ENCODE results near the gene C1orf210.

The C1orf210 gene

GRCh38 chr1:43284065-43284464 lies 1.3 kb downstream of the C1orf210 start (continued):
- TF ChIP-seq PATZ1 (CRISPR knock-in tag; IDR thresholded peaks at IDR 0.05; ENCODE audit: borderline replicate concordance) (no peak), TOX (CRISPR knock-in tag; IDR thresholded peaks at IDR 0.05; ENCODE audit: borderline replicate concordance) (no peak), POU6F1 (CRISPR knock-in tag; IDR thresholded peaks at IDR 0.05; ENCODE audit: borderline replicate concordance, low read depth) (no peak)

- TF ChIP-seq ZNF70 (CRISPR knock-in tag; IDR thresholded peaks at IDR 0.05), result no peak
- TF ChIP-seq CREB5 (CRISPR knock-in tag; IDR thresholded peaks at IDR 0.05; ENCODE audit: low read depth), result no peak
- TF ChIP-seq PPARA (CRISPR knock-in tag; IDR thresholded peaks at IDR 0.05; ENCODE audit: borderline replicate concordance), result no peak
- no peak for TF ChIP-seq ZNF565 (CRISPR knock-in tag; conservative IDR thresholded peaks at IDR 0.05; ENCODE audit: low read depth)
- no peak for TF ChIP-seq ESRRG (CRISPR knock-in tag; IDR thresholded peaks at IDR 0.05)
- TF ChIP-seq CSDC2 (CRISPR knock-in tag; IDR thresholded peaks at IDR 0.05), result no peak
- no peak for ATAC-seq
These were observed 2.9 kb downstream of the C1orf210 start for GRCh38 chr1:43282220-43283195.

GRCh38 chr1:43280692-43281091 lies 4.7 kb downstream of the C1orf210 start:
- ATAC-seq, result no peak
- TF ChIP-seq OSR1 (CRISPR knock-in tag; IDR thresholded peaks at IDR 0.05), result no peak
- no peak for TF ChIP-seq TSHZ2 (CRISPR knock-in tag; IDR thresholded peaks at IDR 0.05)
- no peak for TF ChIP-seq GLIS3 (CRISPR knock-in tag; IDR thresholded peaks at IDR 0.05)

GRCh38 chr1:43279666-43280065 lies 5.7 kb downstream of the C1orf210 start:
- no peak for ATAC-seq
- TF ChIP-seq ZNF70 (CRISPR knock-in tag; IDR thresholded peaks at IDR 0.05) (no peak), CSDC2 (CRISPR knock-in tag; IDR thresholded peaks at IDR 0.05) (no peak), ZC3H10 (CRISPR knock-in tag; IDR thresholded peaks at IDR 0.05) (no peak), ZFP30 (CRISPR knock-in tag; IDR thresholded peaks at IDR 0.05) (no peak), PPARA (CRISPR knock-in tag; IDR thresholded peaks at IDR 0.05; ENCODE audit: borderline replicate concordance) (no peak), ESRRG (CRISPR knock-in tag; IDR thresholded peaks at IDR 0.05) (no peak)

GRCh38 chr1:43279161-43279560 lies 6.2 kb downstream of the C1orf210 start:
- TF ChIP-seq RARB (CRISPR knock-in tag; IDR thresholded peaks at IDR 0.05), result no peak
- no peak for TF ChIP-seq PPARA (CRISPR knock-in tag; IDR thresholded peaks at IDR 0.05; ENCODE audit: borderline replicate concordance)
- no peak for TF ChIP-seq ZNF8 (CRISPR knock-in tag; IDR thresholded peaks at IDR 0.05)
- TF ChIP-seq ZFP30 (CRISPR knock-in tag; IDR thresholded peaks at IDR 0.05), result no peak
- TF ChIP-seq CREB5 (CRISPR knock-in tag; IDR thresholded peaks at IDR 0.05; ENCODE audit: low read depth), result no peak
- TF ChIP-seq SNAI2 (CRISPR knock-in tag; IDR thresholded peaks at IDR 0.05), result no peak
- TF ChIP-seq CSDC2 (CRISPR knock-in tag; IDR thresholded peaks at IDR 0.05), result no peak
- no peak for ATAC-seq
